Right hindlimb (tissue), 1 donor: Measurements from ENCODE around the gene SH2D3A.
"Not testable (repeated sequence)": the region's sequence is repeated elsewhere in the genome, so short reads cannot be mapped to it uniquely, and the experiment has no call there.

Experiments
- DNase-seq: peaks from one replicate; pipeline ENCODE4 v3.0.0-alpha.2; 2018

SH2D3A gene

GRCh38 chr19:6788896-6789295 lies 21.7 kb upstream of the SH2D3A start:
- DNase-seq = no peak

GRCh38 chr19:6787393-6787792 lies 20.2 kb upstream of the SH2D3A start:
- DNase-seq = no peak

GRCh38 chr19:6779206-6779605 lies 12.0 kb upstream of the SH2D3A start:
- no peak for DNase-seq

GRCh38 chr19:6778386-6778785 lies 11.2 kb upstream of the SH2D3A start:
- no peak for DNase-seq

- no peak for DNase-seq
Observed at GRCh38 chr19:6777434-6777833, 10.2 kb upstream of the SH2D3A start.

- DNase-seq = no peak
Observed at GRCh38 chr19:6776999-6777398, 9.8 kb upstream of the SH2D3A start.

- not testable (repeated sequence) for DNase-seq
Observed at GRCh38 chr19:6776045-6776444, 8.8 kb upstream of the SH2D3A start.

- DNase-seq = no peak
Observed at GRCh38 chr19:6774821-6775707, 7.8 kb upstream of the SH2D3A start.

- no peak for DNase-seq
Observed at GRCh38 chr19:6773323-6773931, 6.2 kb upstream of the SH2D3A start.

GRCh38 chr19:6772866-6773322 lies 5.7 kb upstream of the SH2D3A start:
- no peak for DNase-seq

- DNase-seq = no peak
Observed at GRCh38 chr19:6772028-6772865, 5.0 kb upstream of the SH2D3A start, which contains the start of gene VAV1. TSS of gene VAV1 (plus strand) at chr19:6772708. CDS start at chr19:6772808, 100 bp downstream.

GRCh38 chr19:6771648-6772027 lies 4.4 kb upstream of the SH2D3A start:
- DNase-seq = not testable (repeated sequence)

- DNase-seq = no peak
Observed at GRCh38 chr19:6769006-6769619, 1.9 kb upstream of the SH2D3A start.

- no peak for DNase-seq
Observed at GRCh38 chr19:6768236-6768785, 1.1 kb upstream of the SH2D3A start.

GRCh38 chr19:6767081-6767356 lies 216 bp downstream of the SH2D3A start:
- DNase-seq = no peak

- DNase-seq = no peak
Observed at GRCh38 chr19:6766357-6767080, 716 bp downstream of the SH2D3A start.

GRCh38 chr19:6765738-6766356 lies 1.4 kb downstream of the SH2D3A start:
- no peak for DNase-seq

GRCh38 chr19:6762253-6762797 lies 4.9 kb downstream of the SH2D3A start:
- DNase-seq = not testable (repeated sequence)

GRCh38 chr19:6761053-6761676 lies 6.1 kb downstream of the SH2D3A start:
- no peak for DNase-seq

GRCh38 chr19:6760606-6761005 lies 6.6 kb downstream of the SH2D3A start:
- no peak for DNase-seq
